Measurements from ENCODE around the gene RABL6.
A peak's percentile ranks its signal among the peaks of the same experiment; 100 is the strongest.
"Not testable (repeated sequence)": the region's sequence is repeated elsewhere in the genome, so short reads cannot be mapped to it uniquely, and the experiment has no call there.

The RABL6 gene

DNA sequence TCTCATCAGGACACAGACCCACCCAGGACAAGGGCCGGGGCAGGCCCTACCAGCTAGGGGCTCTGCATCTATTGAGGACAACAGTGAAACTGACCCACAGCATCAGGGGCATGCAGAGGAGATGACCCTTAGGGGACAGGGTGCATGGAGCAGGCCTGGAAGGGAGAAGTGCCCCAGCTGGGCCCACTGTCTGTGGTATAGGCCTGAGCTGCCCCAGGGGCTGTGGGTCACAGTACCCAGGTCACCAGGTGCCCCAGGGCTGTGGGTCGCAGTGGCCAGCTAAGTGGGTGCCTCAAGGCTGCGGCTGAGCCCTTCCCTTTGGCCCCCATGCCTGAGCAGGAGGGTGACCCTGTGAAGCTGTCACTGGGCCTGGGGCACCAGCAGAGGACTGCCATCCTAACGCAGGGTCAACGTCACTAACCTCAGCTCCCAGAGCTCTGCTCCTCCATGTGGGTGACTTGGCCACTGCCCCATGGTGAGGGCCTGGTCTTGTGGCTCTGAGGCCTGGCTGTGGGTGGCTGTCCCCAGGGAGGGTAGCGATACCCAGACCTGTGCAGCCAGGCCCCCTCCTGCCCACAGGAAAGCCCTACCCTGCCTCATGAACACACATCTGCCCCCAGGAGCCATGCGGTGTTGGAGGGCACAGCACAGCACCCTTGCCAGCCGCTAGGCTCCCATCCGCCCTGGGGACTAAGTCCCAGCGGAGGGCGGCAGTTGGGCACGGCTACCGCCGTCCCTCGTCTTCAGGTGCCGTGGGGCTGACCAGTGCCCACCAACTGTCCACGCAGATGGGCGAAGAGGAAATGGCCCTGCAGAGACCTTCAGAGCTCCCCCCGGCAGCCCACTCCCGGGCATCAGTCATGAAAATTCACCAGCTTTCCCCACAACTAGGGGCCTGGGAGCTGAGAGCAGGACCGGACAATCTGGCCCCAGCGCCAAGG, 53.5 kb downstream of the RABL6 start:
- no peak for DNase-seq

DNA sequence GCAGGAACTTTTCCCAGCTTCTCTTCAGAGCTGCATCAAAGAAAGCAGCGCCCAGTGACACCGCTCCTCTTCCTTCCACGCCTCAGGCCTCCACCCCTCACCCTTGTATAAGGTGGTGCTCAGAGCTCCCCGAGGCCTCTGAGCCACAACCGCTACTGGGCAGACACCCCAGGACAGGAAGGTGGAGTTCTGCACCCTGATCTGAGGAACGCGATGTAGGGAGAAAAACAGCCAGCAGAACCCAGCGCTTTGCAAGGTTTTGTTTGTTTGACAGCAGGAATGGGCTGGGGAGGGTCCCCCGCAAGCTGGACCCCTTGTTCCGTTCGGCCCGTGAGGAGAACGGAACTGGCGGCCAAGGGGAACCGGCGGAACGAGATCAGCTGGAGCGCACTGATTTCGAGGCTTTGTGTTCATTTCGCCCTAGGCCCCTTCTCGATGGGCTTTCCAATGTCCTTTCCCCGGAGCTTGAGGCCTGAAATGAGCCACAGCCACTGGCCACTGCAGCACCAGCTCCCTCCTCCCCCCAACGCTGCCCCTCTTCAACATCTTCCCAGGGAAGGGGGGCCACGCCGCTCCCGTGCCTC, 54.2 kb downstream of the RABL6 start:
- no peak for DNase-seq

- DNase-seq: no peak
These were observed 55.3 kb downstream of the RABL6 start for GRCh38 chr9:136862849-136863622.

- DNase-seq: no peak
These were observed 56.0 kb downstream of the RABL6 start for GRCh38 chr9:136863623-136864273.

- peak; percentile 10 for DNase-seq
These were observed 57.5 kb downstream of the RABL6 start for GRCh38 chr9:136865041-136865767.

DNA sequence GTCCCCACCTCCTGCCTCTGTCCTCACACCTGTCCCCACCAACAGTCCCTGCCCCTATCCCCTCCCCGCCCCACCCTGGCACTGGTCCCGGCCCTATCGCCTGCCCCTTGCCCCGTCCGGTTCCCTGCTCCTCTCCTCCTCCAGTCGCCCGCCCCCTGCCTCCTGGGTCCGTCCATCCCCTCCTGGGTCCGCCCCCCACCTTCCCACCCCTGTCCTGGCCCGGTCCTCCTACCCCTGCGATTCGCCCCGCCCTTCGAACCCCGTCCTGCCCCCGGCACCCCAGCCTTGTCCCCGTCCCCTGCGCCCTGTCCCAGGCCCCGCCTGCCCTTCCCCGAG, 58.0 kb downstream of the RABL6 start:
- DNase-seq: no peak

DNA sequence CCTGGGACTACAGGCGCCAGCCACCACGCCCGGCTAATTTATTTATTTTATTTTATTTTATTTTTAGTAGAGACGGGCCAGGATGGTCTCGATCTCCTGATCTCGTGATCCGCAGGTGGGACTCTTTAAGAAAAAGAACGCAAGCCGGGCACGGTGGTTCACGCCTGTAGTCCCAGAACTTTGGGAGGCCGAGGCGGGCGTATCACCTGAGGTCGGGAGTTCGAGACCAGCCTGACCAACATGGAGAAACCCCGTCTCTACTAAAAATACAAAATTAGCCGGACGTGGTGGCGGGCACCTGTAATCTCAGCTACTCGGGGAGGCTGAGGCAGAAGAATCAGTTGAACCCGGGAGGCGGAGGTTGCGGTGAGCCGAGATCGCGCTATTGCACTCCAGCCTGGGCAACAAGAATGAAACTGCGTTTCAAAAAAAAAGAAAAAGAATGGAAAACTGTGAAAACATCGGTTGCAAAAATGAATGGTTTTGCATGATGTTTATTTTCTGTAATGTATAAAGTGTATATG, 59.2 kb downstream of the RABL6 start:
- DNase-seq: not testable (repeated sequence)

GRCh38 chr9:136867480-136867879, 59.7 kb downstream of the RABL6 start:
- no peak for DNase-seq

GRCh38 chr9:136867917-136868316, 60.2 kb downstream of the RABL6 start:
- DNase-seq: no peak

- no peak for DNase-seq
These were observed 60.9 kb downstream of the RABL6 start for GRCh38 chr9:136868644-136869043.

GRCh38 chr9:136869611-136870010, 61.9 kb downstream of the RABL6 start:
- DNase-seq: not testable (repeated sequence)

DNA sequence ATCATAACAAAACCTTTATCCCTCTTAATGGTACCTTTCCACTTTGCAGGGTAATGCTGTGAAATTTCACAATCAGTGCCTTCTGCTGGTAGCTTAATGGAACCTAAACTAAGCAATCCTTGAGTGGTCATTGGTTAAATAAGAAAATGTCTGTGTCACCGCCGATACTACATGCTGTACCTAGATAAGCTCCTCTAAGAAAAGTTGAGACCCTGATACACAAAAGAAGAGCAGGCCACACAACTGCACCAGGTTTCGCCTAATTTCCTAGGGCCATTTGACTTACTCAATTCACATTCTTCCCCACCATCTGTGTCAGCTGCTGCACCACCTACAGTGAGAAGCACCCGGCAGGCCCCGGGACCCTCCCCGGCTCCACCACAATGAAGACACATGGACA, 67.4 kb downstream of the RABL6 start:
- no peak for DNase-seq

DNA sequence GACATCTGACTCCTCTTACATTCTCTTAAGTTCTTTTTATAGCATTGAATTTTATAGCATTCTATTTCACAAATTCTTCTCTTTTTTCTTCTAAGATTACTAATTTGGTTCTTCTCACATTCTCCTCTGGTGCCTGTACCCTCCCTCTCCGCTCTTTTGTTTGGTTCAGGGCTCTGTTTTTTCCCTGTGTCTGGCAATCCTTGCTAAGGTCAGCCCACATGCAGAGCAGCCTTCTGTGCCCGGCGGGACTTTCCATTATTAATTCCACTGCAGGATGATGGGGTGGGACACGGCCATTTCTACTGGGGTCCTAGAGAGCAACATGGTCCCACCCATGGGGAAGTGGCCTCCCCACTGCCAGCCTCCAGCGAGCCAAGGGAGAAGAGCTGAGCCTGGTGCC, 68.7 kb downstream of the RABL6 start:
- DNase-seq: no peak

- no peak for DNase-seq
These were observed 72.9 kb downstream of the RABL6 start for GRCh38 chr9:136880651-136881050.

DNA sequence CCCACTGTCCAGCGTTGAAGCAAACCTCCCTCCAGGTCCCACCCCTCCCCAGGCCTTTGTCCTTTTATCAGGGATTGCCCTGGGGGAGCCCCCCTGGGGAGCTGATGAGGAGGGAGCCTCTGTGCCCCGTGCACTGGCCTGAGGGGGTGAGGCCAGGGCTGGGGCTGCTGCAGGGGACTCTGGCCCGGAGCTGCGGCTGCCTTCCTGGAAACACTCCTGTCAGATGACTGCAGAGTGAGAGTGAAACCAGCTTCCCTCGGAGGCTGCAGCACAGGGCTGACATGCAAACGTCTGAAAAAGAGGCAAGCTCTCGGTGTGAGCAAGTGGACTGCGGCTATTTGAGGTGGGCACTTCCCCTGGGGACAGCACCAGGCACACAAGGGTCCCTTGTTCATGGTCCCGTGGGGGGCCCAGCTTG, 74.0 kb downstream of the RABL6 start:
- DNase-seq: peak; percentile 35

- peak; percentile 90 for DNase-seq
These were observed 74.6 kb downstream of the RABL6 start for GRCh38 chr9:136882109-136882946.

GRCh38 chr9:136882947-136883283, 75.2 kb downstream of the RABL6 start:
- DNase-seq: not testable (repeated sequence)

GRCh38 chr9:136883670-136884069, 75.9 kb downstream of the RABL6 start:
- DNase-seq: not testable (repeated sequence)

- peak; percentile 99 for DNase-seq
These were observed 78.3 kb downstream of the RABL6 start, which contains the start of gene TRAF2 for GRCh38 chr9:136885950-136886578. TRAF2 (plus strand) TSS chr9:136886516; CDS start chr9:136898741, 12,225 bp downstream.
